ENCODE results near the gene TNFAIP8L3.
"Not testable (repeated sequence)": the region's sequence is repeated elsewhere in the genome, so short reads cannot be mapped to it uniquely, and the experiment has no call there.

Gene TNFAIP8L3

GRCh38 chr15:51128701-51129100 is 34.0 kb upstream of the TNFAIP8L3 start:
- TF ChIP-seq CTCF (IDR thresholded peaks at IDR 0.05; ENCODE audit: extremely low read depth, insufficient read depth, missing control alignments) = no peak
- in situ Hi-C loops (cut with MboI; ENCODE audit: low pct_unique_long_range_greater_than_20kb, low sequenced_read_pairs, unreplicated experiment) = no loop called here
- no peak for DNase-seq (ENCODE audit: low spot score)

DNA sequence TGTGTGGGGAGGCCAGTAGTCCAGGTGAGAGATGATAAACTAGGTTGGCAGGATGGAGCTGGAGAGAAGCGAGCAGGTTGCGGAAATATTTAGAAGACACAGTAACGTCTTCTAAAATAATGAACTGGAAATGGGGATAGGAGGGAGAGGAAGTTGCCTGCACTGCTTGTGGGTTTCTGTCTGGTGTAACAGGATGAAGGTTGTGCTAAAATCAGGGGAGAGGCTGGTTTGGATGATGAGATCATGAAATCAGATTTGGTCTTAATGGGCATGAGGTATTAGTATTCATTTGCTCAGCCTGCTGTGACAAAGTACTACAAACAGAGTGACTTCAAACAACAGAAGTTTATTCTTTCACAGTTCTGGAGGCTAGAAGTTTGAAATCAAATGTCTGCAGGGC is 32.1 kb upstream of the TNFAIP8L3 start:
- no peak for DNase-seq (ENCODE audit: low spot score)
- in situ Hi-C loops (cut with MboI; ENCODE audit: low pct_unique_long_range_greater_than_20kb, low sequenced_read_pairs, unreplicated experiment) = no loop called here
- TF ChIP-seq CTCF (IDR thresholded peaks at IDR 0.05; ENCODE audit: extremely low read depth, insufficient read depth, missing control alignments) = no peak

DNA sequence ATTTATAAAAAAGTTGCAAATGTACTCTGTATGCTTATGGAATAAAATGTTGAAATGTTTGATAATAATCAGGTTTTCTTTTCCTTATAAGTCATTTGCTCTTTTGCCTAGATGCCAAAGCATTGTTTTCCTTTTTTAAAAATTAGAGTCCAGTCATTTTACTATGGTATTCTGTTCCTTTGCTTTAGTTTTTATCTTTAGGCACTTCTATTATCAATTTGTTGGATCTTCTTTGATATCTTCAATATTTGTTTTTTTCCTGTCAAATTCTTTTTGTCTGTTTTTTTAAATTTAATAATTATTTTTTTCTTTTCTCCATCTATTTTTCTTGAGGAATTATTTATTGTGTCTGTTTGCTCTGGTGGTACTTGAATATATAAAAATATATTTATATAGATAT is 28.3 kb upstream of the TNFAIP8L3 start:
- in situ Hi-C loops (cut with MboI; ENCODE audit: low pct_unique_long_range_greater_than_20kb, low sequenced_read_pairs, unreplicated experiment); DNase-seq (ENCODE audit: low spot score): not testable (repeated sequence)

- in situ Hi-C loops (cut with MboI; ENCODE audit: low pct_unique_long_range_greater_than_20kb, low sequenced_read_pairs, unreplicated experiment) = no loop called here
- no peak for DNase-seq (ENCODE audit: low spot score)
These were observed 27.0 kb upstream of the TNFAIP8L3 start for GRCh38 chr15:51121631-51122225.

GRCh38 chr15:51121118-51121517 is 26.4 kb upstream of the TNFAIP8L3 start:
- DNase-seq (ENCODE audit: low spot score) = no peak
- in situ Hi-C loops (cut with MboI; ENCODE audit: low pct_unique_long_range_greater_than_20kb, low sequenced_read_pairs, unreplicated experiment) = no loop called here

More at GRCh38 chr15:51121631-51122225, 27.0 kb upstream of the TNFAIP8L3 start:
- no peak for TF ChIP-seq CTCF (IDR thresholded peaks at IDR 0.05; ENCODE audit: extremely low read depth, insufficient read depth, missing control alignments)

GRCh38 chr15:51119120-51119519 is 24.4 kb upstream of the TNFAIP8L3 start:
- DNase-seq (ENCODE audit: low spot score) = no peak
- in situ Hi-C loops (cut with MboI; ENCODE audit: low pct_unique_long_range_greater_than_20kb, low sequenced_read_pairs, unreplicated experiment) = no loop called here
- no peak for TF ChIP-seq CTCF (IDR thresholded peaks at IDR 0.05; ENCODE audit: extremely low read depth, insufficient read depth, missing control alignments)

More at GRCh38 chr15:51121118-51121517, 26.4 kb upstream of the TNFAIP8L3 start:
- TF ChIP-seq CTCF (IDR thresholded peaks at IDR 0.05; ENCODE audit: extremely low read depth, insufficient read depth, missing control alignments) = no peak

DNA sequence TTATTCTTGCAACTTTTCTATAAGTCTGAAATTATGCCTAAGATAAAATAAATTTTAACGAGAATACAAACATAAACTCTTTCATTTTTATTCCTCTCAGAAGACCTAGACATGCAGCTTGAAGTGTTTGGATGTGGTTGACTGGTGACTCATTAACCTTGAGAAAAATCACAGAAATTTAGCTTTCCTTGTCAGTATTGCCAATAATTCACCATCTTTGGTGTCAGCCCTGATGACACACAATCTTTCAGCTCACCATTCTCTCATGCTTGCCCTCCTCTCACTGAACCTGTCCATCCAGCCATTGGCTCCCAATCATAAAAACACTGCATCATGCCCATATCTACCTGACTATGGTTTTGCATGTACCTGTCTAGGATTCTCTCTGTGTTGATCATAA is 22.6 kb upstream of the TNFAIP8L3 start:
- in situ Hi-C loops (cut with MboI; ENCODE audit: low pct_unique_long_range_greater_than_20kb, low sequenced_read_pairs, unreplicated experiment) = no loop called here
- TF ChIP-seq CTCF (IDR thresholded peaks at IDR 0.05; ENCODE audit: extremely low read depth, insufficient read depth, missing control alignments) = no peak
- no peak for DNase-seq (ENCODE audit: low spot score)

Data from GM13977 (cell line).